ENCODE data around the gene IGFL1. TPM values are rescaled to one million over a fixed set of nuclear protein-coding genes. Genes with fewer than 3 reads are reported as not detected.

Gene IGFL1
- total RNA-seq, result not detected in 2 replicates

GRCh38 chr19:46229442-46229841, at the start of gene IGFL1:
IGFL1 (plus strand) TSS chr19:46229742; CDS start chr19:46229775, 33 bp downstream.

Other genes starting within 250 kb of the IGFL1 start
- gene CCDC61, start 234.3 kb upstream of the IGFL1 start, total RNA-seq, result 8.8 and 14.0 TPM in 2 replicates
- gene PGLYRP1, start 206.7 kb upstream of the IGFL1 start, total RNA-seq, result not detected in 2 replicates
- gene IGFL4, start 188.7 kb upstream of the IGFL1 start, total RNA-seq, result 0.15 TPM in 1 of 2 replicates, not detected in the other
- gene IGFL3, start 105.1 kb upstream of the IGFL1 start, total RNA-seq, result 0.32 TPM in 1 of 2 replicates, not detected in the other
- not detected in 2 replicates for gene IGFL2, start 81.5 kb upstream of the IGFL1 start, total RNA-seq
- gene HIF3A, start 67.3 kb downstream of the IGFL1 start, total RNA-seq, result 0.97 and 7.0 TPM in 2 replicates
- gene PPP5C, start 117.3 kb downstream of the IGFL1 start, total RNA-seq, result 65.3 and 81.8 TPM in 2 replicates
- 2.9 and 6.2 TPM in 2 replicates for gene CCDC8, start 183.8 kb downstream of the IGFL1 start, total RNA-seq
- under 0.01 and 0.30 TPM in 2 replicates for gene PNMA8C, start 199.2 kb downstream of the IGFL1 start, total RNA-seq
- gene PNMA8A, start 241.8 kb downstream of the IGFL1 start, total RNA-seq, result 2.3 and 7.1 TPM in 2 replicates

All from epithelial cell of umbilical artery (primary cell).